ENCODE results near the gene CRK. TPM values are rescaled to one million over a fixed set of nuclear protein-coding genes. Genes with fewer than 3 reads are reported as not detected.

Gene CRK
- total RNA-seq, 1 donor from 2014 or later: 83.5 TPM

DNA sequence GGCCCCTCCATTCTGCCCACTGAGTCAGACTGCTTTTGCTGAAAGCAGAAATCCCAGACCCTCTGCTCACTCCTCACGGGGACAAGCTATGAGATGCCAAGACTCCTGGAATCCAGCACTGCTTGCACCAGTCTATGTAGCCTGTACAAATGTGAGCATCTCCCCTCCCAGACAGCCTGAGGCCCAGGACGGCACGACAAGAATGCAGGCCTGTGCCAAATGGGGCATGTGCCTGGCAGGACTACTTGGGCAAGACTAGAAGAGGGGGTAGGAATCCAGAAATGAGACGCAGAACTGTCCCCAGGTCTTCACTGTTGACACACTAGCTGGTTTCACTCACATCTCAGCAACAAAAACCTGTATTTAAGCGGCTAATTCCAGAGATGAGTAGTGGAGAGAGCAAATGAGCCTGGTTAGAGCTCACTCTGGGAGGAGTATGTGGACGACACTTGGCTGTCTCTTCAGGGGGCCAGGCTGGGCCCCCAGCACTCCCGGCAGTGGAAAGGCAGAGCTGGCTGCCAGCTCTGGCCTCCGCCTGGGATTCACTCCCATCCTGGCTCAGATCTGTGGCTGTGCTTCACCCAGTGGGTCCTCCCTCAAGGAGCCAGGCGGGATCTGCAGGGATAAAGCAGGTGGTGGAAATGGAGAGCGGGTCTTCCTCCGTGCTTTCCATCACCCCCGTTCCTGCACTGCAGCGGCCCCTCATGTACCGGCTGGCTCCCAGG is 39.4 kb upstream of the CRK start:
- Mint-ChIP-seq H3K4me1 (ENCODE audit: low read depth, unreplicated experiment) (peaks cover 9% of the 10 kb centered on the region), H3K9me3 (ENCODE audit: unreplicated experiment) (no peaks in the 10 kb centered on the region), H3K27me3 (ENCODE audit: low read depth, unreplicated experiment) (no peaks in the 10 kb centered on the region), H3K4me3 (ENCODE audit: unreplicated experiment) (no peak overlapping the region), H3K36me3 (ENCODE audit: low read depth, unreplicated experiment) (peaks cover 4% of the 10 kb centered on the region), H3K27ac (ENCODE audit: unreplicated experiment) (no peak overlapping the region)
- Histone ChIP-seq H3K4me3 (ENCODE audit: insufficient read depth, low read depth, low read length) (no peak overlapping the region), H3K9me3 (ENCODE audit: insufficient read depth, low read depth, low read length) (no peaks in the 10 kb centered on the region), H3K36me3 (ENCODE audit: insufficient read depth, low read length) (no peaks in the 10 kb centered on the region), H4K20me1 (ENCODE audit: insufficient read depth, low read length) (peaks cover under 1% of the 10 kb centered on the region), H3K4me1 (ENCODE audit: insufficient read depth, low read length) (peaks cover 6% of the 10 kb centered on the region), H3K27me3 (ENCODE audit: insufficient read depth, low read length) (no peaks in the 10 kb centered on the region), H3K9ac (ENCODE audit: low read length) (no peak overlapping the region), H2AFZ (ENCODE audit: low read depth, low read length) (no peak overlapping the region), H3K27ac (ENCODE audit: low read depth, low read length) (no peak overlapping the region), H3K79me2 (ENCODE audit: insufficient read depth, low read length) (peaks cover 7% of the 10 kb centered on the region), H3K4me2 (ENCODE audit: low read length) (no peak overlapping the region)
- peak; percentile 23 for DNase-seq (ENCODE audit: low read depth)
- no peak for FAIRE-seq
- TF ChIP-seq, protein P1, sequence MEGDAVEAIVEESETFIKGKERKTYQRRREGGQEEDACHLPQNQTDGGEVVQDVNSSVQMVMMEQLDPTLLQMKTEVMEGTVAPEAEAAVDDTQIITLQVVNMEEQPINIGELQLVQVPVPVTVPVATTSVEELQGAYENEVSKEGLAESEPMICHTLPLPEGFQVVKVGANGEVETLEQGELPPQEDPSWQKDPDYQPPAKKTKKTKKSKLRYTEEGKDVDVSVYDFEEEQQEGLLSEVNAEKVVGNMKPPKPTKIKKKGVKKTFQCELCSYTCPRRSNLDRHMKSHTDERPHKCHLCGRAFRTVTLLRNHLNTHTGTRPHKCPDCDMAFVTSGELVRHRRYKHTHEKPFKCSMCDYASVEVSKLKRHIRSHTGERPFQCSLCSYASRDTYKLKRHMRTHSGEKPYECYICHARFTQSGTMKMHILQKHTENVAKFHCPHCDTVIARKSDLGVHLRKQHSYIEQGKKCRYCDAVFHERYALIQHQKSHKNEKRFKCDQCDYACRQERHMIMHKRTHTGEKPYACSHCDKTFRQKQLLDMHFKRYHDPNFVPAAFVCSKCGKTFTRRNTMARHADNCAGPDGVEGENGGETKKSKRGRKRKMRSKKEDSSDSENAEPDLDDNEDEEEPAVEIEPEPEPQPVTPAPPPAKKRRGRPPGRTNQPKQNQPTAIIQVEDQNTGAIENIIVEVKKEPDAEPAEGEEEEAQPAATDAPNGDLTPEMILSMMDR (IDR thresholded peaks at IDR 0.05; ENCODE audit: insufficient read depth, low read depth, low read length): no peak
- no peak for TF ChIP-seq EZH2 (IDR thresholded peaks at IDR 0.05; ENCODE audit: insufficient read depth, low read length)

DNA sequence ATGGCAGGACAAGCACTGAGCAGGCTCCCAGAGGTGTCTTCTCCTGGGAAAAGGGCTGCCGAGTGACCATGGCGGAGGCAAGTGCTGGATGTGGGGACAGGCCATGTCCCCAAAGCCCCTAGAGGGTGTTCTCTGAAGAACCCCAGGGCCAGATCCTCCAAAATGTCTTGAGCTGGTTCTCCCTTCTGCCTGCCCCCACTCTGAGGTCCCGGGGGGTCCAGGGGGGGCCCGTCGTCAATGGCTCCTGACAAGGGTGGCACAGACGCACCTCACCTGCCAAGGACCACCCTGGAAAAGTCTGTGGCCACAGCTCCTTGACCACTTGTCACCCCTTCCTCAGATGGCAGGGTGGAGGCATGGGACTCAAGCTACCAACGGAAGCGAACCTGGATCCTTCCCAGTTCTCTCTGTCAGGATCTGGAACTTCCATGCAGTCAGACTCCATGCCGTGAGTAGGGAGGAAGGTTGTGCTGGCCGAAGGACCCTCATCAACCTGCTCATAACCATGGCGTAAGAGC is 38.8 kb upstream of the CRK start:
- Histone ChIP-seq H3K27me3 (ENCODE audit: insufficient read depth, low read length) (no peaks in the 10 kb centered on the region), H3K4me3 (ENCODE audit: insufficient read depth, low read depth, low read length) (no peak overlapping the region), H3K36me3 (ENCODE audit: insufficient read depth, low read length) (no peaks in the 10 kb centered on the region), H3K9me3 (ENCODE audit: insufficient read depth, low read depth, low read length) (no peaks in the 10 kb centered on the region), H3K4me1 (ENCODE audit: insufficient read depth, low read length) (peaks cover 6% of the 10 kb centered on the region), H4K20me1 (ENCODE audit: insufficient read depth, low read length) (peaks cover 3% of the 10 kb centered on the region), H3K9ac (ENCODE audit: low read length) (no peak overlapping the region), H3K27ac (ENCODE audit: low read depth, low read length) (no peak overlapping the region), H3K79me2 (ENCODE audit: insufficient read depth, low read length) (peaks cover 12% of the 10 kb centered on the region), H3K4me2 (ENCODE audit: low read length) (no peak overlapping the region), H2AFZ (ENCODE audit: low read depth, low read length) (no peak overlapping the region)
- Mint-ChIP-seq H3K4me3 (ENCODE audit: unreplicated experiment) (no peak overlapping the region), H3K9me3 (ENCODE audit: unreplicated experiment) (no peaks in the 10 kb centered on the region), H3K27ac (ENCODE audit: unreplicated experiment) (no peak overlapping the region), H3K36me3 (ENCODE audit: low read depth, unreplicated experiment) (peaks cover 4% of the 10 kb centered on the region), H3K27me3 (ENCODE audit: low read depth, unreplicated experiment) (no peaks in the 10 kb centered on the region), H3K4me1 (ENCODE audit: low read depth, unreplicated experiment) (peaks cover 10% of the 10 kb centered on the region)
- no peak for FAIRE-seq
- DNase-seq (ENCODE audit: low read depth): no peak
- TF ChIP-seq EZH2 (IDR thresholded peaks at IDR 0.05; ENCODE audit: insufficient read depth, low read length): no peak

DNA sequence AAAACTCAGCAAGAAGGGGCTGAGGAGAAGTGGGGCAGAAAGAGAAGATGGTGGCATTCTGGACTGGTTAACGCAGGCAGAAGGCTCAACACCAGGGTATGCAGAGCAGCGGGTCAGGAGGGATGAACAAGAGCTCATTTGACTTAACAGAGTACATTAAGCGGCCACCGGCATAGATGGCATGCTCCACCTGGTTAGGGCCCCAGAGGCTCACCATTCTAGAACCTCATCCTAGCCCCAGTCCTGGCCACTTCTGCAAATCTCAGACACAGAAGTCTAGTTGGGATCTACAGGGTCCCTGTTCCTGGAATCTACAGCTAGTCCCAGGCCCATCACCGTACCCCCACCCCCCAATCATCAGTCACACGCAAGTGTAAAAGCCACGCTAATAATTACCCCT is 38.2 kb upstream of the CRK start:
- Histone ChIP-seq H3K9ac (ENCODE audit: low read length) (no peak overlapping the region), H3K36me3 (ENCODE audit: insufficient read depth, low read length) (no peaks in the 10 kb centered on the region), H3K9me3 (ENCODE audit: insufficient read depth, low read depth, low read length) (no peaks in the 10 kb centered on the region), H3K4me3 (ENCODE audit: insufficient read depth, low read depth, low read length) (no peak overlapping the region), H3K4me2 (ENCODE audit: low read length) (no peak overlapping the region), H2AFZ (ENCODE audit: low read depth, low read length) (no peak overlapping the region), H3K79me2 (ENCODE audit: insufficient read depth, low read length) (peaks cover 17% of the 10 kb centered on the region), H3K27ac (ENCODE audit: low read depth, low read length) (no peak overlapping the region), H3K27me3 (ENCODE audit: insufficient read depth, low read length) (no peaks in the 10 kb centered on the region), H4K20me1 (ENCODE audit: insufficient read depth, low read length) (peaks cover 3% of the 10 kb centered on the region), H3K4me1 (ENCODE audit: insufficient read depth, low read length) (peaks cover 6% of the 10 kb centered on the region)
- Mint-ChIP-seq H3K27ac (ENCODE audit: unreplicated experiment) (no peak overlapping the region), H3K36me3 (ENCODE audit: low read depth, unreplicated experiment) (peaks cover 4% of the 10 kb centered on the region), H3K4me3 (ENCODE audit: unreplicated experiment) (no peak overlapping the region), H3K4me1 (ENCODE audit: low read depth, unreplicated experiment) (peaks cover 8% of the 10 kb centered on the region), H3K27me3 (ENCODE audit: low read depth, unreplicated experiment) (no peaks in the 10 kb centered on the region), H3K9me3 (ENCODE audit: unreplicated experiment) (no peaks in the 10 kb centered on the region)
- FAIRE-seq (no peak), DNase-seq (ENCODE audit: low read depth) (no peak)
- TF ChIP-seq, protein P1 (IDR thresholded peaks at IDR 0.05; ENCODE audit: insufficient read depth, low read depth, low read length): no peak
- TF ChIP-seq EZH2 (IDR thresholded peaks at IDR 0.05; ENCODE audit: insufficient read depth, low read length): no peak

Data from astrocyte (in vitro differentiated cells and primary cell).